ENCODE results near the gene USP7. TPM values are rescaled to one million over a fixed set of nuclear protein-coding genes. Genes with fewer than 3 reads are reported as not detected.
A peak's percentile ranks its signal among the peaks of the same experiment; 100 is the strongest.
"Not testable (repeated sequence)": the region's sequence is repeated elsewhere in the genome, so short reads cannot be mapped to it uniquely, and the experiment has no call there.

Gene USP7
- total and polyA plus RNA-seq, 2 donors = 39.1 to 100 TPM

GRCh38 chr16:8887431-8887765 is 76.3 kb downstream of the USP7 start:
- DNase-seq (ENCODE audit: extremely low spot score) = no peak
- no peak overlapping the region for H3K4me3 ChIP-seq (ENCODE audit: low read depth, low read length)
- H3K4me1 ChIP-seq (ENCODE audit: insufficient read depth) = no peaks in the 10 kb centered on the region
- WGBS = 88% methylated on average over 6 of the region's 6 CpGs
- no peak overlapping the region for H3K27ac ChIP-seq (ENCODE audit: low read depth)
- no peaks in the 10 kb centered on the region for H3K36me3 ChIP-seq (ENCODE audit: insufficient read depth)

- Histone ChIP-seq H3K27ac (ENCODE audit: low read depth) (no peak overlapping the region), H3K4me3 (ENCODE audit: low read depth, low read length) (no peak overlapping the region), H3K4me1 (ENCODE audit: insufficient read depth) (no peaks in the 10 kb centered on the region), H3K36me3 (ENCODE audit: insufficient read depth) (no peaks in the 10 kb centered on the region)
- no peak for DNase-seq (ENCODE audit: extremely low spot score)
- 67% methylated on average over 19 of the region's 19 CpGs for WGBS
Measured at GRCh38 chr16:8886593-8887430, 76.9 kb downstream of the USP7 start.

- Histone ChIP-seq H3K4me3 (ENCODE audit: low read depth, low read length) (no peak overlapping the region), H3K27ac (ENCODE audit: low read depth) (no peak overlapping the region), H3K36me3 (ENCODE audit: insufficient read depth) (no peaks in the 10 kb centered on the region), H3K4me1 (ENCODE audit: insufficient read depth) (no peaks in the 10 kb centered on the region)
- 12% methylated on average over 20 of the region's 20 CpGs for WGBS
- no peak for DNase-seq (ENCODE audit: extremely low spot score)
Measured at GRCh38 chr16:8885674-8886592, 77.8 kb downstream of the USP7 start.

- H3K4me3 ChIP-seq (ENCODE audit: low read depth, low read length) = no peak overlapping the region
- no peaks in the 10 kb centered on the region for H3K4me1 ChIP-seq (ENCODE audit: insufficient read depth)
- no peak overlapping the region for H3K27ac ChIP-seq (ENCODE audit: low read depth)
- WGBS = 88% methylated on average over 17 of the region's 17 CpGs
- DNase-seq (ENCODE audit: extremely low spot score) = no peak
- no peaks in the 10 kb centered on the region for H3K36me3 ChIP-seq (ENCODE audit: insufficient read depth)
Measured at GRCh38 chr16:8882725-8883377, 80.9 kb downstream of the USP7 start.

GRCh38 chr16:8882041-8882617 is 81.6 kb downstream of the USP7 start, which contains the start of gene LITAFD:
LITAFD (plus strand) TSS chr16:8882351; CDS start chr16:8884356, 2,005 bp downstream.
- no peak within 1 kb of the TSS for H3K27ac ChIP-seq (ENCODE audit: low read depth)
- H3K36me3 ChIP-seq (ENCODE audit: insufficient read depth) = no peaks in the 10 kb centered on the region
- H3K4me3 ChIP-seq (ENCODE audit: low read depth, low read length) = no peak within 1 kb of the TSS
- WGBS = 67% methylated on average over 10 of the region's 10 CpGs
- H3K4me1 ChIP-seq (ENCODE audit: insufficient read depth) = no peaks in the 10 kb centered on the region
- no peak for DNase-seq (ENCODE audit: extremely low spot score)

- H3K4me1 ChIP-seq (ENCODE audit: insufficient read depth) = no peaks in the 10 kb centered on the region
- no peaks in the 10 kb centered on the region for H3K36me3 ChIP-seq (ENCODE audit: insufficient read depth)
- 87% methylated on average over 8 of the region's 8 CpGs for WGBS
- no peak for DNase-seq (ENCODE audit: extremely low spot score)
- no peak overlapping the region for H3K27ac ChIP-seq (ENCODE audit: low read depth)
- no peak overlapping the region for H3K4me3 ChIP-seq (ENCODE audit: low read depth, low read length)
Measured at GRCh38 chr16:8880839-8881510, 82.7 kb downstream of the USP7 start.

GRCh38 chr16:8878523-8878911 is 85.2 kb downstream of the USP7 start:
- Histone ChIP-seq H3K4me3 (ENCODE audit: low read depth, low read length) (no peak overlapping the region), H3K4me1 (ENCODE audit: insufficient read depth) (no peaks in the 10 kb centered on the region), H3K27ac (ENCODE audit: low read depth) (peak overlapping the region; percentile 56), H3K36me3 (ENCODE audit: insufficient read depth) (no peaks in the 10 kb centered on the region)
- 46% methylated on average over 6 of the region's 6 CpGs for WGBS
- DNase-seq (ENCODE audit: extremely low spot score) = no peak

GRCh38 chr16:8877894-8878522 is 85.7 kb downstream of the USP7 start:
- H3K4me3 ChIP-seq (ENCODE audit: low read depth, low read length) = no peak overlapping the region
- WGBS = 63% methylated on average over 8 of the region's 8 CpGs
- no peaks in the 10 kb centered on the region for H3K36me3 ChIP-seq (ENCODE audit: insufficient read depth)
- no peak for DNase-seq (ENCODE audit: extremely low spot score)
- H3K4me1 ChIP-seq (ENCODE audit: insufficient read depth) = no peaks in the 10 kb centered on the region
- H3K27ac ChIP-seq (ENCODE audit: low read depth) = peak overlapping the region; percentile 56

- not testable (repeated sequence) for DNase-seq (ENCODE audit: extremely low spot score); H3K27ac ChIP-seq (ENCODE audit: low read depth); H3K4me1 ChIP-seq (ENCODE audit: insufficient read depth); H3K36me3 ChIP-seq (ENCODE audit: insufficient read depth); H3K4me3 ChIP-seq (ENCODE audit: low read depth, low read length)
- 77% methylated on average over 7 of the region's 7 CpGs for WGBS
Measured at GRCh38 chr16:8875317-8875716, 88.4 kb downstream of the USP7 start.

- no peak for DNase-seq (ENCODE audit: extremely low spot score)
- H3K4me1 ChIP-seq (ENCODE audit: insufficient read depth) = no peaks in the 10 kb centered on the region
- no peak overlapping the region for H3K4me3 ChIP-seq (ENCODE audit: low read depth, low read length)
- WGBS = 24% methylated on average over 6 of the region's 6 CpGs
- no peak overlapping the region for H3K27ac ChIP-seq (ENCODE audit: low read depth)
- no peaks in the 10 kb centered on the region for H3K36me3 ChIP-seq (ENCODE audit: insufficient read depth)
Measured at GRCh38 chr16:8874388-8874787, 89.3 kb downstream of the USP7 start.

- not testable (repeated sequence) for H3K4me1 ChIP-seq (ENCODE audit: insufficient read depth); H3K4me3 ChIP-seq (ENCODE audit: low read depth, low read length); H3K27ac ChIP-seq (ENCODE audit: low read depth); DNase-seq (ENCODE audit: extremely low spot score); H3K36me3 ChIP-seq (ENCODE audit: insufficient read depth)
- WGBS = 93% methylated on average over 7 of the region's 7 CpGs
Measured at GRCh38 chr16:8873866-8874195, 89.9 kb downstream of the USP7 start.

GRCh38 chr16:8872967-8873865 is 90.5 kb downstream of the USP7 start:
- Histone ChIP-seq H3K36me3 (ENCODE audit: insufficient read depth) (no peaks in the 10 kb centered on the region), H3K4me3 (ENCODE audit: low read depth, low read length) (no peak overlapping the region), H3K4me1 (ENCODE audit: insufficient read depth) (no peaks in the 10 kb centered on the region), H3K27ac (ENCODE audit: low read depth) (no peak overlapping the region)
- WGBS = 89% methylated on average over 22 of the region's 22 CpGs
- DNase-seq (ENCODE audit: extremely low spot score) = no peak

Measured in urinary bladder (tissue), 4 donors.